H9 (cell line): ENCODE results near the gene ALDOA. TPM values are rescaled to one million over a fixed set of nuclear protein-coding genes. Genes with fewer than 3 reads are reported as not detected.

ENCODE experiments used
- DNase-seq: peaks from one replicate; pipeline ENCODE4 v3.0.0-alpha.2; 2017
- H2AFZ ChIP-seq: one replicate; pipeline ENCODE4 v1.6.1; 2013; ENCODE audit warnings: mild to moderate bottlenecking, low read length, control low read depth, moderate library complexity
- H2AK5ac ChIP-seq: 2 replicates; pipeline ENCODE4 v1.6.1; 2013; ENCODE audit warnings: low read length, control low read depth, mixed read lengths; ENCODE audit not compliant: insufficient read length
- H2BK120ac ChIP-seq: one replicate; pipeline ENCODE4 v1.6.1; 2013; ENCODE audit warnings: low read depth, mild to moderate bottlenecking, low read length, control low read depth, inconsistent platforms; ENCODE audit not compliant: poor library complexity, severe bottlenecking
- H2BK12ac ChIP-seq: 2 replicates; pipeline ENCODE4 v1.6.1; 2013; ENCODE audit warnings: low read length, control low read depth, mixed read lengths, low read depth; ENCODE audit not compliant: insufficient read length
- H2BK15ac ChIP-seq: 2 replicates; pipeline ENCODE4 v1.6.1; 2013; ENCODE audit warnings: low read depth, low read length, control low read depth
- H2BK20ac ChIP-seq: one replicate; pipeline ENCODE4 v1.6.1; 2013; ENCODE audit warnings: low read depth, mild to moderate bottlenecking, low read length, control low read depth, inconsistent platforms; ENCODE audit not compliant: poor library complexity, severe bottlenecking
- H2BK5ac ChIP-seq: 2 replicates; pipeline ENCODE4 v1.6.1; 2013; ENCODE audit warnings: low read length, control low read depth, mixed read lengths; ENCODE audit not compliant: insufficient read length
- H3K14ac ChIP-seq: 2 replicates; pipeline ENCODE4 v1.6.1; 2013; ENCODE audit warnings: low read length, control low read depth; ENCODE audit not compliant: insufficient read depth
- H3K18ac ChIP-seq: 2 replicates; pipeline ENCODE4 v1.6.1; 2013; ENCODE audit warnings: low read depth, mild to moderate bottlenecking, mixed read lengths, low read length, control low read depth; ENCODE audit not compliant: insufficient read length
- H3K23ac ChIP-seq: 2 replicates; pipeline ENCODE4 v1.6.1; 2013; ENCODE audit warnings: low read length, control low read depth, mixed read lengths, low read depth; ENCODE audit not compliant: insufficient read length
- H3K23me2 ChIP-seq: 2 replicates; pipeline ENCODE4 v1.6.1; 2013; ENCODE audit warnings: low read depth, mild to moderate bottlenecking, mixed read lengths, low read length, control low read depth; ENCODE audit not compliant: insufficient read length, poor library complexity, severe bottlenecking
- H3K27ac ChIP-seq: 2 replicates; pipeline ENCODE4 v1.5.1; 2013; ENCODE audit warnings: low read length, control low read depth, mixed read lengths, low read depth; ENCODE audit not compliant: insufficient read length
- H3K27me3 ChIP-seq: 2 replicates; pipeline ENCODE4 v1.6.1; 2013; ENCODE audit warnings: low read length, control low read depth, inconsistent platforms; ENCODE audit not compliant: insufficient read depth
- H3K4ac ChIP-seq: 2 replicates; pipeline ENCODE4 v1.6.1; 2013; ENCODE audit warnings: low read depth, mild to moderate bottlenecking, control low read depth, inconsistent platforms, low read length, moderate library complexity
- H3K4me1 ChIP-seq: 2 replicates; pipeline ENCODE4 v1.6.1; 2013; ENCODE audit warnings: low read length, control low read depth, inconsistent platforms; ENCODE audit not compliant: insufficient read depth
- H3K4me2 ChIP-seq: 2 replicates; pipeline ENCODE4 v1.6.1; 2013; ENCODE audit warnings: low read length, control low read depth, mixed read lengths; ENCODE audit not compliant: insufficient read length, insufficient read depth
- H3K56ac ChIP-seq: 2 replicates; pipeline ENCODE4 v1.6.1; 2013; ENCODE audit warnings: low read depth, mild to moderate bottlenecking, mixed read lengths, low read length, control low read depth; ENCODE audit not compliant: insufficient read length
- H3K79me1 ChIP-seq: 2 replicates; pipeline ENCODE4 v1.6.1; 2013; ENCODE audit warnings: low read depth, mild to moderate bottlenecking, moderate library complexity, low read length, control low read depth, inconsistent platforms; ENCODE audit not compliant: insufficient read depth, poor library complexity, severe bottlenecking
- H3K79me2 ChIP-seq: 2 replicates; pipeline ENCODE4 v1.6.1; 2013; ENCODE audit warnings: low read length, control low read depth, inconsistent platforms; ENCODE audit not compliant: insufficient read depth
- H3K9ac ChIP-seq: 2 replicates; pipeline ENCODE4 v1.6.1; 2013; ENCODE audit warnings: low read length, control low read depth, mixed read lengths; ENCODE audit not compliant: insufficient read length; ENCODE audit errors: extremely low read depth
- H3K9me3 ChIP-seq: one replicate; pipeline ENCODE4 v1.6.1; 2013; ENCODE audit warnings: low read depth, low read length, inconsistent platforms; ENCODE audit not compliant: control insufficient read depth
- H3T11ph ChIP-seq: one replicate; pipeline ENCODE4 v1.6.1; 2013; ENCODE audit warnings: mild to moderate bottlenecking, low read length, control low read depth, inconsistent platforms
- H4K20me1 ChIP-seq: one replicate; pipeline ENCODE4 v1.6.1; 2013; ENCODE audit not compliant: control insufficient read depth, insufficient read length, insufficient read depth
- H4K5ac ChIP-seq: 2 replicates; pipeline ENCODE4 v1.6.1; 2013; ENCODE audit warnings: low read depth, mild to moderate bottlenecking, mixed read lengths, low read length, control low read depth; ENCODE audit not compliant: insufficient read length
- H4K8ac ChIP-seq: replicated peaks from 2 replicates; pipeline ENCODE4 v1.6.1; 2013; ENCODE audit warnings: low read length, control low read depth, mixed read lengths, low read depth; ENCODE audit not compliant: insufficient read length
- H4K91ac ChIP-seq: 2 replicates; pipeline ENCODE4 v1.6.1; 2013; ENCODE audit warnings: low read depth, mild to moderate bottlenecking, moderate library complexity, mixed read lengths, low read length, control low read depth; ENCODE audit not compliant: insufficient read length
- H3K27ac Mint-ChIP-seq, 3 experiments: 2 replicates in 2 of 3; 3 replicates in 1 of 3; pipeline ENCODE4 v1.8.0; 2020 to 2021; ENCODE audit warnings: mixed read lengths in 3 of 3, mild to moderate bottlenecking in 1 of 3, moderate library complexity in 1 of 3
- H3K27me3 Mint-ChIP-seq: 2 replicates; pipeline ENCODE4 v1.8.0; 2021; ENCODE audit warnings: low read depth, mild to moderate bottlenecking, moderate library complexity, mixed read lengths
- H3K36me3 Mint-ChIP-seq, 3 experiments: 2 replicates in 2 of 3; 3 replicates in 1 of 3; pipeline ENCODE4 v1.8.0; 2020 to 2021; ENCODE audit warnings: low read depth in 3 of 3, mixed read lengths in 3 of 3; ENCODE audit not compliant: insufficient read depth in 1 of 3
- H3K4me1 Mint-ChIP-seq, 2 experiments: 2 replicates each; pipeline ENCODE4 v1.8.0; 2020; ENCODE audit warnings: mixed read lengths in 2 of 2
- H3K4me3 Mint-ChIP-seq, 2 experiments: 2 replicates in 1 of 2; 3 replicates in 1 of 2; pipeline ENCODE4 v1.8.0; 2020 to 2021; ENCODE audit warnings: mild to moderate bottlenecking in 2 of 2, mixed read lengths in 2 of 2, moderate library complexity in 1 of 2
- H3K9me3 Mint-ChIP-seq, 2 experiments: 2 replicates in 1 of 2; 3 replicates in 1 of 2; pipeline ENCODE4 v1.8.0; 2020; ENCODE audit warnings: mild to moderate bottlenecking in 2 of 2, mixed read lengths in 2 of 2, moderate library complexity in 1 of 2
- WGBS: extraction: QIAGEN DNeasy Blood & Tissue Kit; methylation state at CpG from one replicate; pipeline ENCODE4 v1.1.7; 2013; ENCODE audit warnings: missing lambda C conversion rate, low lambda C conversion rate, mixed read lengths; ENCODE audit not compliant: insufficient read length; ENCODE audit errors: extremely low coverage; 5-methylcytosine and 5-hydroxymethylcytosine counted together
- total RNA-seq: library from RNA; stranded (reverse); gene quantifications from 2 replicates; pipeline ENCODE4 v1.2.1, GENCODE V29; 2021
- TF ChIP-seq, protein P1 (sequence below): fragments of 200-600 bp; sonication (generic); conservative IDR thresholded peaks from 3 replicates; pipeline ENCODE4 v1.8.0; 2021; ENCODE audit warnings: antibody characterized with exemption, mild to moderate bottlenecking

ALDOA gene
- total RNA-seq, 1 experiment from 2014 or later, result 1,356 TPM

DNA sequence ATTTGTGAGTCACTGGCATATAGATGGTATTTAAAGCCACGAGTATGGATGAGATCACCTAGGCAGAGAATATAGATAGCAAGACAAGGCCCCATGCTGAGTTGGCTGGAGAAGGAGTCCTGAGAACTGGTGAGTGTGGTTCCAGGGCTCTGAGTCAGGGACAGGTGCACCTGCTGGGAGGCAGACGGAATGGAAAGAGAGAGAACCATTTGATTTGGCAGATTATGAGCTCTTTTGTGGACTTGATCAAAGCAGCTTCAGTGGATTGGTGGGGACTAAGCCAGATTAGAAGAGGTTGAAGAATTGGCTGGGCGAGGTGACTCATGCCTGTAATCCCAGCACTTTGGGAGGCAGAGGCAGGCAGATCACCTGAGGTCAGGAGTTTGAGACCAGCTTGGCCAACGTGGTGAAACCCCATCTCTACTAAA is 46.8 kb upstream of the ALDOA start:
- Histone ChIP-seq H4K8ac (no peak overlapping the region), H3K27ac (no peak overlapping the region), H4K5ac (no peak overlapping the region), H4K20me1 (no peaks in the 10 kb centered on the region), H2BK12ac (no peak overlapping the region), H3K79me1 (no peaks in the 10 kb centered on the region), H3K23me2 (peaks cover 4% of the 10 kb centered on the region), H3K14ac (no peak overlapping the region), H3K56ac (no peak overlapping the region), H3T11ph (no peak overlapping the region), H2AFZ (no peak overlapping the region), H2BK15ac (no peak overlapping the region), H2BK5ac (no peak overlapping the region), H2BK120ac (no peak overlapping the region), H4K91ac (no peak overlapping the region), H2BK20ac (no peak overlapping the region), H3K23ac (no peak overlapping the region), H3K4ac (no peak overlapping the region), H3K9me3 (no peaks in the 10 kb centered on the region), H3K18ac (no peak overlapping the region), H3K4me2 (no peak overlapping the region), H2AK5ac (no peak overlapping the region), H3K9ac (no peak overlapping the region), H3K79me2 (no peaks in the 10 kb centered on the region), H3K4me1 (no peaks in the 10 kb centered on the region), H3K27me3 (no peaks in the 10 kb centered on the region; the same call in 1 of the 2 replicates)
- DNase-seq, result no peak
- Mint-ChIP-seq H3K4me1 (0 out of 4 replicates have a peak, but pooled peaks cover 0 to 3% of the 10 kb centered on the region in 2 experiments), H3K4me3 (no peak overlapping the region), H3K9me3 (no peaks in the 10 kb centered on the region), H3K36me3 (peaks cover 0 to 4% (median 2%) of the 10 kb centered on the region in 3 experiments; a peak in 3 of 7 replicates), H3K27me3 (peaks cover 3% of the 10 kb centered on the region), H3K27ac (no peak overlapping the region)
- TF ChIP-seq, protein P1, sequence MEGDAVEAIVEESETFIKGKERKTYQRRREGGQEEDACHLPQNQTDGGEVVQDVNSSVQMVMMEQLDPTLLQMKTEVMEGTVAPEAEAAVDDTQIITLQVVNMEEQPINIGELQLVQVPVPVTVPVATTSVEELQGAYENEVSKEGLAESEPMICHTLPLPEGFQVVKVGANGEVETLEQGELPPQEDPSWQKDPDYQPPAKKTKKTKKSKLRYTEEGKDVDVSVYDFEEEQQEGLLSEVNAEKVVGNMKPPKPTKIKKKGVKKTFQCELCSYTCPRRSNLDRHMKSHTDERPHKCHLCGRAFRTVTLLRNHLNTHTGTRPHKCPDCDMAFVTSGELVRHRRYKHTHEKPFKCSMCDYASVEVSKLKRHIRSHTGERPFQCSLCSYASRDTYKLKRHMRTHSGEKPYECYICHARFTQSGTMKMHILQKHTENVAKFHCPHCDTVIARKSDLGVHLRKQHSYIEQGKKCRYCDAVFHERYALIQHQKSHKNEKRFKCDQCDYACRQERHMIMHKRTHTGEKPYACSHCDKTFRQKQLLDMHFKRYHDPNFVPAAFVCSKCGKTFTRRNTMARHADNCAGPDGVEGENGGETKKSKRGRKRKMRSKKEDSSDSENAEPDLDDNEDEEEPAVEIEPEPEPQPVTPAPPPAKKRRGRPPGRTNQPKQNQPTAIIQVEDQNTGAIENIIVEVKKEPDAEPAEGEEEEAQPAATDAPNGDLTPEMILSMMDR, result no peak
- no CpG with 5 or more reads among the region's 4 CpGs for WGBS
